GM19395 (cell line): ENCODE results near the gene PROCA1.
"Not testable (repeated sequence)": the region's sequence is repeated elsewhere in the genome, so short reads cannot be mapped to it uniquely, and the experiment has no call there.

ENCODE experiments used
- ATAC-seq: cut with Tn5 transposase; IDR thresholded peaks from one replicate; pipeline ENCODE4 v1.9.1; 2021; ENCODE audit warnings: mild to moderate bottlenecking, moderate library complexity; ENCODE audit not compliant: unreplicated experiment

Gene PROCA1

GRCh38 chr17:28682655-28683054 lies 29.0 kb downstream of the PROCA1 start:
- no peak for ATAC-seq

GRCh38 chr17:28675980-28676379 lies 35.7 kb downstream of the PROCA1 start:
- no peak for ATAC-seq

GRCh38 chr17:28675490-28675889 lies 36.2 kb downstream of the PROCA1 start:
- ATAC-seq = no peak

- no peak for ATAC-seq
Measured at GRCh38 chr17:28669918-28670317, 41.8 kb downstream of the PROCA1 start.

GRCh38 chr17:28667870-28668269 lies 43.8 kb downstream of the PROCA1 start:
- ATAC-seq = no peak

GRCh38 chr17:28665994-28666393 lies 45.7 kb downstream of the PROCA1 start:
- ATAC-seq = no peak

- ATAC-seq = no peak
Measured at GRCh38 chr17:28663723-28664122, 48.0 kb downstream of the PROCA1 start.

GRCh38 chr17:28662527-28662829 lies 49.2 kb downstream of the PROCA1 start:
- no peak for ATAC-seq

- peak; percentile 84 for ATAC-seq
Measured at GRCh38 chr17:28661635-28662526, 49.8 kb downstream of the PROCA1 start, which contains the start of the genes SDF2 and SUPT6H. Gene SDF2, minus strand, starts transcription at chr17:28661906. Its CDS starts 30 bp downstream, at chr17:28661876. Gene SUPT6H, plus strand, starts transcription at chr17:28662205. Its CDS starts 11,197 bp downstream, at chr17:28673402.

- not testable (repeated sequence) for ATAC-seq
Measured at GRCh38 chr17:28659497-28659881, 52.2 kb downstream of the PROCA1 start.

GRCh38 chr17:28658766-28659496 lies 52.8 kb downstream of the PROCA1 start:
- ATAC-seq = not testable (repeated sequence)

GRCh38 chr17:28658342-28658741 lies 53.3 kb downstream of the PROCA1 start:
- ATAC-seq = not testable (repeated sequence)

GRCh38 chr17:28657756-28658155 lies 53.9 kb downstream of the PROCA1 start:
- ATAC-seq = no peak

- no peak for ATAC-seq
Measured at GRCh38 chr17:28655160-28655559, 56.5 kb downstream of the PROCA1 start.
